GM23338 (cell line): Measurements from ENCODE around the gene GATAD2B. TPM values are rescaled to one million over a fixed set of nuclear protein-coding genes. Genes with fewer than 3 reads are reported as not detected.

Experiments
- ATAC-seq: fragments of 200-7000 bp; cut with Tn5 transposase; 3 replicates; pipeline ENCODE4 v1.9.1; 2020
- DNase-seq: peaks from one replicate; pipeline ENCODE4 v3.0.0-alpha.2; 2015; ENCODE audit warnings: low spot score
- H2AFZ ChIP-seq: fragments of 200-600 bp; sonication (generic); 2 replicates; pipeline ENCODE4 v1.8.0; 2016; ENCODE audit warnings: antibody characterized with exemption, mild to moderate bottlenecking, moderate library complexity
- H3F3A ChIP-seq: fragments of 200-600 bp; sonication (generic); replicated peaks from 2 replicates; pipeline ENCODE4 v1.8.0; 2017; ENCODE audit warnings: antibody characterized with exemption, mixed run types, low read depth
- H3K27ac ChIP-seq: fragments of 200-600 bp; sonication (generic); 2 replicates; pipeline ENCODE4 v1.6.1; 2016; ENCODE audit warnings: low read depth
- H3K27me3 ChIP-seq: fragments of 200-600 bp; sonication (generic); 2 replicates; pipeline ENCODE4 v1.8.0; 2016; ENCODE audit warnings: mild to moderate bottlenecking, mixed run types, moderate library complexity; ENCODE audit not compliant: insufficient read depth
- H3K36me3 ChIP-seq: fragments of 200-600 bp; sonication (generic); 2 replicates; pipeline ENCODE4 v1.8.0; 2016; ENCODE audit warnings: mild to moderate bottlenecking; ENCODE audit not compliant: insufficient read depth
- H3K4me1 ChIP-seq: fragments of 200-600 bp; sonication (generic); 2 replicates; pipeline ENCODE4 v1.8.0; 2016; ENCODE audit warnings: mild to moderate bottlenecking, moderate library complexity; ENCODE audit not compliant: insufficient read depth
- H3K4me2 ChIP-seq: fragments of 200-600 bp; sonication (generic); 2 replicates; pipeline ENCODE4 v1.7.1; 2017; ENCODE audit warnings: mixed run types
- H3K4me3 ChIP-seq: fragments of 200-600 bp; sonication (generic); 2 replicates; pipeline ENCODE4 v1.6.1; 2016; ENCODE audit warnings: mixed run types
- H3K79me2 ChIP-seq: fragments of 200-600 bp; sonication (generic); replicated peaks from 2 replicates; pipeline ENCODE4 v1.8.0; 2017; ENCODE audit warnings: mild to moderate bottlenecking; ENCODE audit not compliant: insufficient read depth
- H3K9me2 ChIP-seq: fragments of 200-600 bp; sonication (generic); 2 replicates; pipeline ENCODE4 v1.8.0; 2017; ENCODE audit not compliant: insufficient read depth
- H4K20me1 ChIP-seq: fragments of 200-600 bp; sonication (generic); replicated peaks from 2 replicates; pipeline ENCODE4 v1.8.0; 2017; ENCODE audit warnings: mild to moderate bottlenecking; ENCODE audit not compliant: insufficient read depth
- H3K27ac Mint-ChIP-seq: 2 replicates; pipeline ENCODE4 v1.8.0; 2020; ENCODE audit warnings: inconsistent platforms, mild to moderate bottlenecking, moderate library complexity, mixed read lengths
- H3K27me3 Mint-ChIP-seq: 3 replicates; pipeline ENCODE4 v1.8.0; 2022; ENCODE audit warnings: low read depth, mild to moderate bottlenecking, moderate library complexity, mixed read lengths, inconsistent platforms; ENCODE audit not compliant: insufficient read depth, poor library complexity
- H3K36me3 Mint-ChIP-seq: 3 replicates; pipeline ENCODE4 v1.8.0; 2021; ENCODE audit warnings: low read depth, mild to moderate bottlenecking, inconsistent platforms, moderate library complexity, mixed read lengths
- H3K4me1 Mint-ChIP-seq: 3 replicates; pipeline ENCODE4 v1.8.0; 2020; ENCODE audit warnings: mild to moderate bottlenecking, inconsistent platforms, mixed read lengths
- H3K4me3 Mint-ChIP-seq: 3 replicates; pipeline ENCODE4 v1.8.0; 2021; ENCODE audit warnings: moderate library complexity, mild to moderate bottlenecking, inconsistent platforms, mixed read lengths
- H3K9me3 Mint-ChIP-seq: 3 replicates; pipeline ENCODE4 v1.8.0; 2020; ENCODE audit warnings: moderate library complexity, mild to moderate bottlenecking, inconsistent platforms, mixed read lengths
- EZH2phosphoT487 ChIP-seq: fragments of 200-600 bp; sonication (generic); IDR thresholded peaks from one replicate; pipeline ENCODE4 v1.8.1; 2018; ENCODE audit warnings: antibody characterized with exemption; ENCODE audit not compliant: unreplicated experiment
- POLR2AphosphoS5 ChIP-seq: IDR thresholded peaks from 2 replicates; pipeline ENCODE4 v1.6.1; 2016; ENCODE audit warnings: antibody characterized with exemption, low read depth
- ZNF114 ChIP-seq: fragments of 250-450 bp; sonication (Bioruptor Pico); IDR thresholded peaks from 2 replicates; pipeline ENCODE4 v1.5.0; 2020; ENCODE audit warnings: mild to moderate bottlenecking, moderate library complexity
- ZNF331 ChIP-seq: fragments of 250-450 bp; sonication (Bioruptor Pico); IDR thresholded peaks from 2 replicates; pipeline ENCODE4 v1.5.0; 2020; ENCODE audit warnings: low read depth, mild to moderate bottlenecking, moderate library complexity
- polyA plus RNA-seq: library from polyadenylated mRNA; unstranded; fragments of >200 nt; fragmentation: Nextera tagmentation; extraction: Ambion mirVana; gene quantifications from 2 replicates; pipeline ENCODE4 v1.2.1, GENCODE V29; 2016
- total RNA-seq: library from RNA; depleted of rRNA; stranded (reverse); fragments of >200 nt; shearing (Covaris generic); gene quantifications from 2 replicates; pipeline ENCODE4 v1.2.3, GENCODE V29; 2014
- TF ChIP-seq, protein P1 (sequence below): IDR thresholded peaks from one replicate; pipeline ENCODE4 v1.6.1; 2018; ENCODE audit warnings: antibody characterized with exemption; ENCODE audit not compliant: unreplicated experiment

GATAD2B gene
- total and polyA plus RNA-seq, 2 experiments from 2014 or later: 5.2 to 17.8 TPM

DNA sequence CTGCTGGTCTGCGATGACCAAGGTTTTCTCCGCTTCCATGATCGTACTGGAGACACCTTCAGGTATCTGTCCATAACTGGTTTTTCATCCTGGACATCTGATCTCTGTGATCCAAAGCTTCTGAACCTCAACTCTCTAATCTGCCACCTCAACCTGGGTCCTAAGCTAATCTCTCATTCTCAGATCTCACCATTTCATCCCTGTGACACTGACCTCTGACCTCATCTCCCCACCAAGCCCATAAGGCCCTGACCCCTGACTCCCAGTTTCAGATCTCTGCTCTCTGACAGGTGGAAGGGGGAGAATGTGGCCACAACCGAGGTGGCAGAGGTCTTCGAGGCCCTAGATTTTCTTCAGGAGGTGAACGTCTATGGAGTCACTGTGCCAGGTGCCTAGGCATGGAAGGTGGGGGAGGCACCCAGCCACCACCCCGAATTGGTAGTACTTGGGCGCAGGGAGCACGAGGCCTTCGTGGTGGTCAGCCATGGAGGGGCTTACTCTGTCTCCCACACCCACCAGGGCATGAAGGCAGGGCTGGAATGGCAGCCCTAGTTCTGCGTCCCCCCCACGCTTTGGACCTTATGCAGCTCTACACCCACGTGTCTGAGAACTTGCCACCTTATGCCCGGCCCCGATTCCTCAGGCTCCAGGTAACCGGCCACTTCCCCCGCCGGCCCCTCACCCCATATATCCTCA, 143.8 kb downstream of the GATAD2B start:
- no peak for DNase-seq
- peaks cover 20% of the 10 kb centered on the region for H3K27me3 Mint-ChIP-seq
- no peak overlapping the region; the same call in 2 of the 3 replicates for H3K4me3 Mint-ChIP-seq

DNA sequence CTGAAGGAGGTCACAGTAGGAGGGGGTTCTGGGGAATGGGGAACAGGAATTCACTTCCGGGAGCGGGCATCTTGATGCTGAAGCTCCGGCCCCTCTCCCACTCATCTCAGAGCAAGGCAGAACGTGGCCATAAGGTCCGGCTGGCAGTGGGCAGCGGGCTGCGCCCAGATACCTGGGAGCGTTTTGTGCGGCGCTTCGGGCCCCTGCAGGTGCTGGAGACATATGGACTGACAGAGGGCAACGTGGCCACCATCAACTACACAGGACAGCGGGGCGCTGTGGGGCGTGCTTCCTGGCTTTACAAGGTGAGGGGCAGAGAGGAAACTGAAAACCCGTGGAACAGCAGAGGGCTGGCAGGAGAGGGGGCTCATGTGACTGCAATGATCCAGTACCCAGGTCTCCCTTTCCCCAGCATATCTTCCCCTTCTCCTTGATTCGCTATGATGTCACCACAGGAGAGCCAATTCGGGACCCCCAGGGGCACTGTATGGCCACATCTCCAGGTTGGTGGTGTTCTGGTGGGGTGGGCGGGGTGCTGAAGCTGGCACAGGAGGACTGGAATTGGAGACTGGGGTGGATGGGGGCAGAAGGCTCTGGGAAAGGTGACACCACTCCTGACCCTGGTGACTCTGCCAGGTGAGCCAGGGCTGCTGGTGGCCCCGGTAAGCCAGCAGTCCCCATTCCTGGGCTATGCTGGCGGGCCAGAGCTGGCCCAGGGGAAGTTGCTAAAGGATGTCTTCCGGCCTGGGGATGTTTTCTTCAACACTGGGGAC, 144.5 kb downstream of the GATAD2B start:
- ATAC-seq: no peak
- no peaks in the 10 kb centered on the region; the same call in 2 of the 3 replicates for H3K9me3 Mint-ChIP-seq
- Histone ChIP-seq H3K27me3 (no peaks in the 10 kb centered on the region), H2AFZ (no peak overlapping the region), H4K20me1 (no peaks in the 10 kb centered on the region), H3K4me2 (no peak overlapping the region), H3F3A (peaks cover 20% of the 10 kb centered on the region), H3K4me1 (peaks cover 27% of the 10 kb centered on the region), H3K9me2 (no peaks in the 10 kb centered on the region), H3K36me3 (no peaks in the 10 kb centered on the region), H3K4me3 (no peak overlapping the region), H3K27ac (no peak overlapping the region), H3K79me2 (0 out of 2 replicates have a peak, but pooled peaks cover 7% of the 10 kb centered on the region)
- H3K27ac Mint-ChIP-seq: no peak overlapping the region
- peaks cover 41% of the 10 kb centered on the region for H3K4me1 Mint-ChIP-seq
- H3K27me3 Mint-ChIP-seq: peaks cover 18% of the 10 kb centered on the region
- peaks cover 31% of the 10 kb centered on the region for H3K36me3 Mint-ChIP-seq
- no peak for TF ChIP-seq ZNF114 (CRISPR knock-in tag)
- no peak overlapping the region; the same call in 2 of the 3 replicates for H3K4me3 Mint-ChIP-seq
- no peak for DNase-seq

More for the DNA sequence above, 143.8 kb downstream of the GATAD2B start:
- Mint-ChIP-seq H3K36me3 (peaks cover 24% of the 10 kb centered on the region), H3K27ac (no peak overlapping the region), H3K4me1 (peaks cover 37% of the 10 kb centered on the region), H3K9me3 (no peaks in the 10 kb centered on the region; the same call in 2 of the 3 replicates)
- Histone ChIP-seq H3K4me3 (no peak overlapping the region), H3K4me2 (no peak overlapping the region), H3K79me2 (0 out of 2 replicates have a peak, but pooled peaks cover 7% of the 10 kb centered on the region), H4K20me1 (no peaks in the 10 kb centered on the region), H3K36me3 (no peaks in the 10 kb centered on the region), H3K27ac (no peak overlapping the region), H2AFZ (no peak overlapping the region), H3F3A (peaks cover 18% of the 10 kb centered on the region), H3K27me3 (no peaks in the 10 kb centered on the region), H3K9me2 (no peaks in the 10 kb centered on the region), H3K4me1 (peaks cover 27% of the 10 kb centered on the region)
- TF ChIP-seq ZNF114 (CRISPR knock-in tag) (no peak), EZH2phosphoT487 (no peak), POLR2AphosphoS5 (no peak), ZNF331 (CRISPR knock-in tag) (no peak)
- TF ChIP-seq, protein P1, sequence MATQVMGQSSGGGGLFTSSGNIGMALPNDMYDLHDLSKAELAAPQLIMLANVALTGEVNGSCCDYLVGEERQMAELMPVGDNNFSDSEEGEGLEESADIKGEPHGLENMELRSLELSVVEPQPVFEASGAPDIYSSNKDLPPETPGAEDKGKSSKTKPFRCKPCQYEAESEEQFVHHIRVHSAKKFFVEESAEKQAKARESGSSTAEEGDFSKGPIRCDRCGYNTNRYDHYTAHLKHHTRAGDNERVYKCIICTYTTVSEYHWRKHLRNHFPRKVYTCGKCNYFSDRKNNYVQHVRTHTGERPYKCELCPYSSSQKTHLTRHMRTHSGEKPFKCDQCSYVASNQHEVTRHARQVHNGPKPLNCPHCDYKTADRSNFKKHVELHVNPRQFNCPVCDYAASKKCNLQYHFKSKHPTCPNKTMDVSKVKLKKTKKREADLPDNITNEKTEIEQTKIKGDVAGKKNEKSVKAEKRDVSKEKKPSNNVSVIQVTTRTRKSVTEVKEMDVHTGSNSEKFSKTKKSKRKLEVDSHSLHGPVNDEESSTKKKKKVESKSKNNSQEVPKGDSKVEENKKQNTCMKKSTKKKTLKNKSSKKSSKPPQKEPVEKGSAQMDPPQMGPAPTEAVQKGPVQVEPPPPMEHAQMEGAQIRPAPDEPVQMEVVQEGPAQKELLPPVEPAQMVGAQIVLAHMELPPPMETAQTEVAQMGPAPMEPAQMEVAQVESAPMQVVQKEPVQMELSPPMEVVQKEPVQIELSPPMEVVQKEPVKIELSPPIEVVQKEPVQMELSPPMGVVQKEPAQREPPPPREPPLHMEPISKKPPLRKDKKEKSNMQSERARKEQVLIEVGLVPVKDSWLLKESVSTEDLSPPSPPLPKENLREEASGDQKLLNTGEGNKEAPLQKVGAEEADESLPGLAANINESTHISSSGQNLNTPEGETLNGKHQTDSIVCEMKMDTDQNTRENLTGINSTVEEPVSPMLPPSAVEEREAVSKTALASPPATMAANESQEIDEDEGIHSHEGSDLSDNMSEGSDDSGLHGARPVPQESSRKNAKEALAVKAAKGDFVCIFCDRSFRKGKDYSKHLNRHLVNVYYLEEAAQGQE: no peak
- ATAC-seq: no peak
